ENCODE data around the gene AIPL1.
A peak's percentile ranks its signal among the peaks of the same experiment; 100 is the strongest.

Gene AIPL1

GRCh38 chr17:6380915-6381438, 53.9 kb downstream of the AIPL1 start:
- no peak for FAIRE-seq
- peak; percentile 41 for DNase-seq (ENCODE audit: insufficient read length, low spot score)

- DNase-seq (ENCODE audit: insufficient read length, low spot score) (no peak), FAIRE-seq (no peak)
These were observed 57.0 kb downstream of the AIPL1 start for GRCh38 chr17:6377906-6378305.

- no peak for DNase-seq (ENCODE audit: insufficient read length, low spot score)
- FAIRE-seq: no peak
These were observed 58.0 kb downstream of the AIPL1 start for GRCh38 chr17:6376931-6377361.

- DNase-seq (ENCODE audit: insufficient read length, low spot score) (peak; percentile 73), FAIRE-seq (no peak)
These were observed 60.1 kb downstream of the AIPL1 start for GRCh38 chr17:6374761-6375312.

- FAIRE-seq: no peak
- DNase-seq (ENCODE audit: insufficient read length, low spot score): no peak
These were observed 60.6 kb downstream of the AIPL1 start for GRCh38 chr17:6374271-6374691.
